Measurements from ENCODE around the gene ROR2.
"Not testable (repeated sequence)": the region's sequence is repeated elsewhere in the genome, so short reads cannot be mapped to it uniquely, and the experiment has no call there.

Gene ROR2

DNA sequence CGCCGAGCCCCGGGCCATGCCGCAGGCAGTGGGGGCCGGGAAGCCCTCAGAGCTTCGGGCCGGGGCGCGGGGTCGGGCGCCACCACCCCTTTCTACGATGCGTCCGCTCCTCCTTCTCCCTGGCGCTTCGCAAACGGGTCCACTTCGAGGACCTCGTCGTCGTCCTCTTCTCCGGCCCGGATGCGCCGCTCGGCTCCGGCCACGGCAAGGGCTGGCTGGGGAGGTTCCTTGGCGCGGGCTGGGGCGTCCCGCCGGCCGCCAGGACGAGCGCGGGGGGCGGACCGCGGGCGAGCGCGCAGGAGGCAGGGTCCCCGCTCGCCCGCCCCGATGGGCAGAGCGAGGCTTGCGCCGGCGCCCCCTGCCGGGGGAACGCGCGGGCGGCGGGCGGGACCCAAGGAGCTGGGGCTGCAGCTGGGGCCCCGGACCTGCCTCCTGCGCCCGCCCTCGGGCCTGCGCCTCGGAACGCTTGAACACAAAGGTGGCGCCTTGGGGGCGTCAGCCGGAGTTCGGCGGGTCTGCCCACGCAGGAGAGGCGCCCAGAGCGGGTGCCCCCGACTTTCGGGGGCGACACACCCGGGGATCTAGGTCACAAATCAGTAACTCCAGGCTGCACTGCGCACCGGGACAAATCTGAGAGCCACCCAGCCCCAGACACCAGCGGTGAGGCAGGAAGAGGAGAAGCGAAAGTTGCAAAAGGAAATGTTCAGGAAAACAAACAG is at the start of gene ROR2:
TSS of gene ROR2 (minus strand) at position 283 of the 719 bp plus-strand sequence.
- DNase-seq (ENCODE audit: low read depth, low spot score) = peak; percentile 78

DNA sequence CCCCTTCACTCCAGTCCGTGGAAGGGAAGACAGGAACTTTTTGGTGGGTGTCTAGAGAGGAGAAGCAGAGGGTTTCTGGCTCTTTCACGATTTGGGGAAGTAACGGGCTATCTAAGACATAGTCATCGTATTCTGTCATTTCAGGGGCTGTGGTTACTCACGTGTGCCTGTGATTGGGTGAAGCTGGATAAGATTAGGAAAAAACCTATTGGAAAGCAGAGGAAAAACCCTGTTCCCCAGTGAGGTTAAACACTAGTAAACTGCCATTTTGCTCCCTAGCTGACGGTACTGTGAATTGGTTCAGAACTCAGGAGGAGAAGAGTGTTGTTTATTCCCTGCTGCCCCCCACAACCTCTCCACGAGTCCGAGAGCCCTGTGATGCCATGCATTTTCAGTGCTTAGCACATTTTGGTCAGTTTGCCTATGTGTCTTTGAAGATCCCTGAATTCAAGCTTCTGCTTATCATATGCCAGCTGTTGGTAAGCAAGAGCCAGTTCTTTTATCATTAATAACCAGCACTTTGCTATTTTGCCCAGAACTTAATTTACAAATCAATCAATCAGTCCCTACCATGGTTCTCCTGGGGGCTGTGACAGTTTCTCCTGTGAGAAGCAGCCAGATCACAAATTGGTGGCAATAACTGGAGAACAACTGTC is 45.1 kb upstream of the ROR2 start:
- no peak for DNase-seq (ENCODE audit: low read depth, low spot score)

DNA sequence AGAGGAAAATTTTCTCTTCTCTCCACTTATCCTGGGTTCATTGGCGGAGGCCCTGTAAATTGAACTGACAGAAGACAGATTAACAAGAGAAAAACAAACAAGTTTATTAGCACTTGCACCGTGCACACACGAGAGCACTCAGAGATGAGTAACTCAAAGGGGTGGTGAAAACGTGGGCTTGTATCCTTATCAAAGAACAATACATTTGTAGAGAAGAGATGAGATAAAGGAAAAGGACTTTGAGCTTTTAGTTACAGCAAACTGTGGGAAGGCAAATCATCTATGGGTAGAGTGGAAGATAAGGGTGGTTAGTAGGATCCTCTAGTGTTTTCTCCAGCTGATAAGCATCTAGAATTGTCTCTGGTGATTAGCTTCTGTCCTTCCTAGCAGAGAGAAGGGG is 44.4 kb upstream of the ROR2 start:
- DNase-seq (ENCODE audit: low read depth, low spot score) = no peak

DNA sequence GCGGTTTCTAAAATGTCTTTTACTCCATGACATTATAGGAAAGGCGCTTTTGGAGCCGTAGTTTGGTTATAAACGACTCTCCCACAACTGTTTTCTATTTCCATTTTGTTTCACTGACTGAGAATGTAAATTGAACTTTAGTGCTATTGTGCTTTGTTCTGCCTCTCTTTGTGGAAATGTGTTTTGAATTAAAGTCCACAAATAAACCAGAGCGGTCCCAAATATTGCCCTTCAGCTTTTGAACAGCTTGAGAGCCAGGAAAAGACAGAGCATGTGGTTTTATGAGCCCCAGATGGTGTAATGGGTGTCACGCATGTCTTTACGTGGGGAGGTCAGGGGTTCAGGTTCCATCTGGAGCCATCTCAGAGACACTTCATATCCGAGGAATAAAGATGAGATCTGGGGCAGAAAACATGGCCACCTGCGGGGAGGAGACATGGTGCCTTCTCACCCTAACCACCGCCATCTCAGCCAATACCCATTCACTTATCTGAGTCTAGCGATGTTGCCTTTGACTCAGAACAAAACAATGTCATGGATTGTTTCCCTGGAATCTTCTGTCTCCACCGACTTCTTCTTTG is 42.5 kb upstream of the ROR2 start:
- DNase-seq (ENCODE audit: low read depth, low spot score) = no peak

DNA sequence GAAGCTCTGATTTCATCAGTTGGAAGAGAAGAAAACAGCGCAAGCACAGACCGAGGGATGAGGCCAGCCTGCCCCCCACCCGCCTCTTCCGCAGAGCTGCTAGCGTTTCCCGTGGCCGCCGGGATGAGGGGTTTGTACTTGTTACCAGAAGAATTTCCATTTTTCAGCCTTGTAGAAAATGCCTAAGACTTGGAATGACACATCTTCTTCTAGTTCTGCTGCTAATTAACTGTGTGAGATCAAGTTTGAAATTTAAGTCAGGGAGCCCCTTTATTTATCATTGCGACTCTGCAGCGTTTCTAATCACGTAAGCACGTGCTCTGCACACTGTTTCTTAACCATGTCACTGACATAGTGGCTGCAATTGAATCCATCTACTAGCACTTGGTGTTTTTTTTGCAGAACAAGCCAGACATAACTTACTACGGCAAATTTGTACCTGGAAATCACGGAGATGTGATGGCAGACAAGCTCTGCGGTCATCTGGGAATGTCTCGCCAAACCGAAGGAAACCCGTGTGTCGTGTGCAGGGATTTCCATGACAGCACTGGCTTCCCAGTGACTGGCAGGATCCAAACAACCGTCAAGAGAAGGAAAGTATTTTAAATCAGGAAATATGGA is 41.8 kb upstream of the ROR2 start:
- no peak for DNase-seq (ENCODE audit: low read depth, low spot score)

DNA sequence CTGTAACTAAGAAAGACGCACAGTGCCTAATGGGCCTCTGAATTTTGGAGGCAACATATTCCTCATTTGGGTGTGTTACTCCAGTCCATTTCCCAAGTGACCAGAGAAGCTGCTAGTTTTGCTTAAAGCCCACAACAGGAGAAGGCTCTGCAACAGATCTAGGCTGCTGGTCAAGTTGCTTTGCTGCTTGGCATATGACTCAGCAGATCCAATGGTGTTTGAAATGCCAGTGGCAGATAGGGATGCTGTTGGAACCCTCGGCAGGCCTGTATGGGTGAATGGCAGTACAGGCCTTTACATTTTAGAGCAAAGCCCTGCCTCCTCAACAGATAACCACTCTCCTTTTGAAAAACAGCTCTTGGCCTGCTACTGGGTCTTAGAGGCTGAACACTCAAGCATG is 36.2 kb upstream of the ROR2 start:
- DNase-seq (ENCODE audit: low read depth, low spot score) = no peak

DNA sequence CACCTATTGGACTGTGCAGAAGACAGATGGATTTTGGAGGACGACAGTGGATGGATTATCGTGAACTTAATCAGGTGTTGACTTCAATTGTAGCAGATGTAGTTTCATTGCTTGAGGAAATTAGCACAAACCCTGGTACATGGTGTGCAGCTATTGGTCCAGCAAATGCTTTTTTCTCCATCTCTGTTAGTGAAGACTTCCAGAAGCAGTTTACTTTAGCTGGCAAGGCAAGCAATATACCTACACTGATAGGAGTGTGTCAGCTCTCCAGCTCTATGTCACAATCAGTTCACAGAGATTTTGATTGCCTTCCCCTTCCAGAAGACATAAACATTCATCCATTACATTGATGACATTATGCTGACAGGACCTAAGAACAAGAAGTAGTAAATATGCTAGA is 35.7 kb upstream of the ROR2 start:
- DNase-seq (ENCODE audit: low read depth, low spot score) = no peak

DNA sequence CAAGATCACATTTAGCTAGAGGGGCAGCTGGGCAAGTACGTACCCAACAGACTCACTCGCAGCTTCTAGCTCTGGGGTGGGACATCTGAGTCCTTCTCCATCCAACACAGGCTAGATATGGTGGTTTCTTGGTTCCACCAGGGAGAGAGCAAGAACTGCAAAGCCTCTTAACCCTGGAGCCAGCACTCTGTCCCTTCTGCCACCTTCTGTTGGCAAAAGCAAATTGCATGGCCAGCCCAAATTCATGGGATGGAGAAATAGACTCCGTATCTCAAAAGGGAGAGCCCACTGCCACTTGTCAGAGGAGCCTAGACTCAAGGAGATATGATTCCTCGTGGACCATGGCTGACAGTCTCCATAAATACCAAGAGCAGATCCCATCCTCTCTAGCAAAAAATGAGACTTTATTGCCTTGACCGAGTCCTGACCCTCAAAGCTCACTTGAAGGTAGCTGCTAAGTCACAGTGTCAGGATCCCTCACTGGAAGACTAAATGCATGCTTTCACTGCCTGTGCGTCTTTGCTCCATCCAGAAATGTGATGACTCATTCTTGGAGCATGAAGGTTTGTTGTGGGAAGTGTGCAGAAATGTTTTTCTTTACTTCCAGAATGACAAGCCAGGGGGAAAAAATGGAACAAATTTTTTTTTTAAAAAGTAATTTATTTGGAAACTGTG is 28.8 kb upstream of the ROR2 start:
- peak; percentile 92 for DNase-seq (ENCODE audit: low read depth, low spot score)

DNA sequence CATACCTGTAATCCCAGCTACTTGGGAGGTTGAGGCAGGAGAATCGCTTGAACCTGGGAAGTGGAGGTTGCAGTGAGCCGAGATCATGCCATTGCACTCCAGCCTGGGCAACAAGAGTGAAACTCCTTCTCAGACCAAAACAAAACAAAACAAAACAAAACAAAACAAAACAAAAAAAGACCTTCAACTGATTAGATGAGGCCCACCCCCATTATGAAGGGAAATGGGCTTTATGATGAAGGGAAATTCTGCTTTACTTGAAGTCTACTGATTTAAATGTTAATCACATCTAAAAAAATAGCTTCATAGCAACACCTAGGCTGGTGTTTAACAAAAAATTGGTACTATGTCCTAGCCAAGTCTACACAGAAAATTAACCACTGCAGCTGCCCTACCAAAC is 25.2 kb upstream of the ROR2 start:
- not testable (repeated sequence) for DNase-seq (ENCODE audit: low read depth, low spot score)

DNA sequence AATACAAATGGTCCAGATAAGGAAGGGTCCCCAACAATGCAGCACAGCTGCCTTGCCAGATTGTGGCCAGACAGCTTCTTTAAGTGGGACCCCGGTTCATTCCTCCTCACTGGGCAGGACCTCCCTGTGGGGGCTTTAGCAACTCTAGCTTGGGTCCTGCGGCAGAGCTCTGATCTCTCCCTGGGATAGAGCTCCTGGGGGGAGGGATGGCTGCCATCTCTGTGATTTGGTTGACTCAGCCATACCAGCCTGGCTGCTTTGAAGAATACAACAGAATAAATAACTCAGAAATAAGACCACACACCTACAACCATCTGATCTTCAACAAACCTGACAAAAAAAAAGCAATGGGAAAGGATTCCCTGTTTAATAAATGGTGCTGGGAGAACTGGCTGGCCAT is 22.7 kb upstream of the ROR2 start:
- DNase-seq (ENCODE audit: low read depth, low spot score) = no peak

DNA sequence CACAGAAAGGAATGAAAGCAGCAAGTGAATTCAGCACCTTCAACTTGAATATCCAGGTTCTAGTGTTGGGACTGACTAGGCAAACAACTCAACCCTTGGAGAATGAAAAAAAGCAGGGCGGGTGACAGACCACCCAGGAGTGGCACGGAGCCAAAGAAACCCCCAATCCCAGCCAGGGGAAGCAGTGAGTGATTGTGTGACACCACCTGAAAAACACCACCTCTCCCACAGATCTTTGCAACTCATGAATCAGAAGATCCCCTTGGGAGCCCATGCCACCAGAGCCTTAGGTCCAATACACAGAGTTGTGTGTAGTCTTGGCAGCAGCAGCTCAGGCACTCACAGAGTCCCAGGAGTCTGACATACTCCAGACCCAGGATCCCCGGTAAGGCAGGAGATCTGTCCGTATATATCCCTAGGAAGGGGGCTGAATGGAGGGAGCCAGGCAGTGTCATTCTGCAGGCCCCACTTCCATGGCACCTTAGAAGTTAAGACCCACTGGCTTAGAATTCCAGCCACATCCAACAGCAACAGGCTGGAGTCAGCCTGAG is 22.1 kb upstream of the ROR2 start:
- DNase-seq (ENCODE audit: low read depth, low spot score) = no peak

DNA sequence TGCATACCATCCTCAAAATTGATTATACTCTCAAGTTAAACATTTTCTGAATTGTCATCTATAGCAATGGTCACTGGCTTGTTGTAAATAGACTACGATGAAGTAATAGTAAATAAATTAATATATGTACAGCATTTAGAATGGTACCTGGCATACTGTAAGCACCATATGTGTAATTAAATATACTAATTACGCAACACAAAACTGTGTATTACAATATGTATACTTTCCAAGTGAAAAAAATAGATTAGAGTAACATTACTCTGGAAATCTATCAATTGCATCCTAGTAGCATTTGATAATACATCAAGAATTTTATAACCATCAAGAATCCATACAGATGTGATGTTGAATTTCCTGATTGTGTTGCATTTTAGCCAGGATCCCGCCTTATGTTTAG is 17.2 kb upstream of the ROR2 start:
- no peak for DNase-seq (ENCODE audit: low read depth, low spot score)

DNA sequence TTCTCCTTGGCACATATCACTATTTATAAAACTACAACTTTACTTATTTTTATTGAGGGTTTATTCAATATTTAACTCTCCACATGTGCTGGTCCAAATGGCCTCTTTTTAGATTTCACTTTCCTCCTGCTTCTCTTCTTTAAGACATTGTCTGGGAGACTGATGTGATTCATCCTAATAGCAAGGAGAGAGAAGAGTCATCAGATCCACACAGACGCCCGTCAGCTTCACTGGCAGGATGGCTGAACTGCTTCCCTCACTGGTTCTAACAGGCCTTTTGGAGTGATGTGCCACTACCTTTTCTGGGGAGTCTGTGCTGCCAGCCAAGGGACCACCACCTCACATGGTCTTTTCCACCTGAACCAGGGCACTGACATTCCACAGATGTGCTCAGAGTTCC is 16.5 kb upstream of the ROR2 start:
- no peak for DNase-seq (ENCODE audit: low read depth, low spot score)

DNA sequence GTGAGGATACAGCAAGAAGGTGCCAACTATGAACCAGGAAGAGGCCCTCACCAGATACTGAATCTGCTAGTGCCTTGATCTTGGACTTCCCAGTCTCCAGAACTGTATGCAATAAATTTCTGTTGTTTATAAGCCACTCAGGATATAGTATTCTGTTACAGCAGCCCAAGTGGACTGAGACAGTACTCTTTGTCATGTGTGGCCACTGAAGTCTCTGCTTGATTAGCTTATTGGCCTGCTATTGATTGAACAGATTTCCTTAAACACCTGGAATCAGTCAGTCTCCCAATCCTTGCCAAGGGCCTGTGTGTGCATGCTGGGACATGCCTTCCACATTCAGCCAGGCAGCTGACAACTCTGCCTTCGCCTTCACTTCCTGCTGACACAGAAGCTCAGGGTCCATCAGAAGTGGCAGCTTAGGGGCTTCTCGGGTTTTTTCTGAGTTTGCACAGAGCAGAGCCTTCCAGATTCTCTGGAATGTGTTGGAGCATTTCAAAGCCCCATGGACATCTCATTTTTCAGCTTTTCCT is 13.7 kb upstream of the ROR2 start:
- no peak for DNase-seq (ENCODE audit: low read depth, low spot score)

DNA sequence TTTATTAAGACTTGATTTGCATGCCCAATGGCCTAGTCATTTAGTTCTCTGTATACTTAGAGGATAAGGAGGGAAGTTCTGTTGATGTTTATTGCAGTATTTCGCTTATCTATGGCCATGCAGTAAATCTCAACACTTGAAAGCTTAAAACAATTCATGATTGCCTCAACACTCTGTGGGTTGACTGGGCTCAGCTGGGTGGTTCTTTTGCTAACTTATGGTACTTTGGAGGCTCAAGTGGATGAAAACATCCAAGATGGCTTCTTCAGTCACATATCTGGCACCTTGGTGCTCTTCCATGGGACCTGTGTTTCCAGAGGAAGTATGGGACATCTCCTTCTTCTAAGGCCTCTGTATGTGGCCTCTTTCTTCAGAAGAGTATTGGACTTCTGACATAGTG is 10.3 kb upstream of the ROR2 start:
- DNase-seq (ENCODE audit: low read depth, low spot score) = no peak

DNA sequence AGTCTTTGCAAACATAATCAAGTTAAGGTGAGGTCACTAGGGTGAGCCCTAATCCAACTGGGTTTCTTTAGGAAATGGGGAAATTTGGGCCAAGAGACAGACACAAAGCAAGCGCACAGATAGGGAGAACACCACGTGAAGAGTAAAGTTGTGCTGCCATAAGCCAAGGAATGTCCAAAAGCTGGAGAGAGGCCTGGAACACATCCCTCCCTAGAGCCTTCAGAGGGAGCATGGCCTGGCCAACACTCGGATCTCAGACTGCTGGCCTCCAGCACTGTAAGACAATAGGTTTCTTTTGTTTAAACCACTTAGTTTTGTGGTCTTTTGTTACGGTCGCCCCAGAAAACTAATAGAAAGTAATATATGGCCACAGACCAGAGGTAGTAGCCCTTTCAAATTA is 8.1 kb upstream of the ROR2 start:
- no peak for DNase-seq (ENCODE audit: low read depth, low spot score)

DNA sequence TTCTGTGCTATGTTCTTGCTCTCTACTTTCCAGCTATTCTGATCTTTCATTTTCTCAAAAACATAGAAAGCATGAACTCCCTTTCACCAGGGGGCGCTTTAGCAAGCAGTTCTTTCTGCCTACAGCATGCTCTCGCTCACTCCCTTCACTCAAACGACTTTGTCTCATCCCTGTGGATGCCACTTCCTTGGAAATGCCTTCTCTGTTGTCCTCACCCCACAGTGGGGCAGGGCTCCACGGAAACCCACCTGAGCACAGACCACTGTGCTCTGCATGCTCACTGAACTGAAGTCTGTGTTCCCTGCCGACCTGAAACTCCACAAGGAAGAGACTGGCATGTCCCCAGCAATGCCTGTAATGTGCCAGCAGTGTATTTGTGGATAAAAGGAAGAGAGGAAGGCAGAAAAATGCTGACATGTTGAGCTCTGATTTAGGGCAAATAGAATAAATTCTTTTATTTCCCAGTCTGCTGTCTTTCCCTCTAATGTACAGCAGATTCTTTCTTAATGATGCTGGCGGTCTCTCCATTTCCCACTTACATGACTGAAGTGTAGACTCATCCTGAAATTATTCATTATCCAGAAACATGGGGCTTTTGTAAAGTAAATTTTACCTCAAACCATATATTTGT is 4.9 kb upstream of the ROR2 start:
- DNase-seq (ENCODE audit: low read depth, low spot score) = peak; percentile 84

DNA sequence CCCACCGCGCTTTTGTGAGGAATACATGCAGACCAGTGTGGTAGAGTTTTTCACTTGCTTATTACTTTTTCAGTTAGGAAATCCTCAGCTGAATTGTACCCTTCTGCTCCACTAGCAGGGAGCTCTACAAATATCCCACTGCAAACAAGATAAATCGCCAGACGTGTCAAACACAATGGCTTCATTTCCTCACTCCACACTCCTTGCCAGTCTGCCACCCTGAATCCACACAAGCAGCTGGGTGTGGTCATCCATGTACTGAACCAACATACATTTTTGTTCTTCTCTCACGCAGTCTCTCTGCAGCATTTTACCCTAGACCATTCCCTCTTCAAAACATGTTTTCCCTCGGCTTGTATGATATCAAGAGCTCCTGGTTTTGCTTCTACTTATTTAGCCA is 3.7 kb upstream of the ROR2 start:
- no peak for DNase-seq (ENCODE audit: low read depth, low spot score)

DNA sequence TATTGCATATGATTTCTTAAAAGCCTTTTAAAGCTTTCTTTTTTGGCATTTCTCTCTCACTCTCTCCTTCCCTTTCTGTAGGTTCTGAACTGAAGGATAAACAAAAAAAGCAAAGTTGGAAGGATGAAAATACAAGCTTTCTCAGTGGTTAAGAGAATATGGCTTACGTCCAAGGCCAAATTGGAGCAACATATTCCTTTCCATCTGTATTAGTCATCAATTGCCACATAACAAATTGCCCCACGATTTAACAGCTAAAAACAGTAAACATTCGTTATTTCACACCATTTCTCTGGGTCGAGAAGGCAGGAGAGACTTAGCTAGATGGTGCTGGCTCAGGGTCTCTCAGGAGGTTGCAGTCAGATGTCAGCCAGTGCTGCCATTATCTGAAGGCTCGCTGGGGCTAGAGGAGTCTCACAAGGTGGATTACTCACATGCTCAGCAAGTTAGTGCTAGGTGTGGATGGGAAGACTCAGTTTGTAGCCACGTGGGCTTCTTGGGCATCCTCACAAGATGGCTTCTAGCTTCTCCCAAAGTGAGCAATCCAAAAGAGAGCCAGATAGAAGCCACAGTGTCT is 2.0 kb upstream of the ROR2 start:
- no peak for DNase-seq (ENCODE audit: low read depth, low spot score)

DNA sequence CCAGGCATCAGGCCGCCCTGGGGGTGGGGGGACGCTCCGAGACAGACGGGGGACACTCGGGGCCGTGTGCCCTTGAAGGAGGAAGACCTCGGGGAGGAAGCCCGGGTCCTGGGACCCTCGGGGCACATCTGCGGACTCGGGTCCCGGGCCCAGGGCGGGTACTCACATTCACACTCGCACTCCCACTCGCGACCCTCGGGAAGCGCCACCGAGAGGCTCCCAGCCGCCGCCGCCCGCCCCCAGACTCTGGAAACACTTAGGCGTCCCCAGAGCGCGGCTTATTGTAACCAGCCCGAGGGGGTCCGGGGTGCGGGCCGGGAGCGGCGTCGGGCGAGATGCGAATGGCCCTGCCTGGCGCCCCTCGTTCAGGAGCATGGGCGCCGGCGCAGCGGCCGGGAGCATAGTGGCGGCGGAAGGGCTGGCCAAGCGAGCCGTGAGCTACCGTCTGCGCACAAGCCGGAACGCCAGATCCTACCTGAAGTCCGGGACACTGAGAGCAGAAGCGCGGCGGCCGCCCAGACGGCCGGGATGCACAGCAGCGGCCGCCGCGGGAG is 559 bp downstream of the ROR2 start:
- DNase-seq (ENCODE audit: low read depth, low spot score) = no peak
